Skin of body (tissue), 2 donors: ENCODE results near the gene FHOD1. TPM values are rescaled to one million over a fixed set of nuclear protein-coding genes. Genes with fewer than 3 reads are reported as not detected.

ENCODE experiments used
- small RNA-seq: library from RNA; depleted of rRNA; stranded (forward); fragments of <200 nt; gene quantifications from one replicate; pipeline ENCODE3, GENCODE V24; 2014; ENCODE audit warnings: low replicate concordance
- total RNA-seq: library from RNA; depleted of rRNA; stranded (reverse); fragments of >200 nt; gene quantifications from one replicate; pipeline ENCODE4 v1.2.3, GENCODE V29; 2014

The FHOD1 gene
- total RNA-seq, 1 donor from 2014 or later, result 8.0 TPM

Small RNAs within 50 kb of the gene (small RNA-seq; reads per million reads assigned to genes)
- 6.7 reads per million, percentile 91 among the genes with 10 or more reads in this experiment for gene MIR328

Other genes with a start within 250 kb of the FHOD1 start
- gene CBFB, start 218.3 kb downstream of the FHOD1 start, total RNA-seq, result 51.0 TPM
- 21.2 TPM for gene PHAF1, start 137.5 kb downstream of the FHOD1 start, total RNA-seq
- 14.8 TPM for gene B3GNT9, start 96.5 kb downstream of the FHOD1 start, total RNA-seq
- 5.8 TPM for gene TRADD, start 87.6 kb downstream of the FHOD1 start, total RNA-seq
- 4.5 TPM for gene FBXL8, start 87.5 kb downstream of the FHOD1 start, total RNA-seq
- gene HSF4, start 82.7 kb downstream of the FHOD1 start, total RNA-seq, result 14.3 TPM
- gene NOL3, start 76.9 kb downstream of the FHOD1 start, total RNA-seq, result 14.3 TPM
- 13.9 TPM for gene MATCAP1, start 63.5 kb downstream of the FHOD1 start, total RNA-seq
- gene EXOC3L1, start 57.3 kb downstream of the FHOD1 start, total RNA-seq, result 1.7 TPM
- gene E2F4, start 55.3 kb downstream of the FHOD1 start, total RNA-seq, result 23.5 TPM
- 4.0 TPM for gene ELMO3, start 48.4 kb downstream of the FHOD1 start, total RNA-seq
- gene TMEM208, start 20.4 kb downstream of the FHOD1 start, total RNA-seq, result 22.0 TPM
- gene SLC9A5, start 1.5 kb upstream of the FHOD1 start, total RNA-seq, result 0.79 TPM
- gene PLEKHG4, start 32.1 kb upstream of the FHOD1 start, total RNA-seq, result 16.1 TPM
- 0.20 TPM for gene KCTD19, start 79.3 kb upstream of the FHOD1 start, total RNA-seq
- 0.20 TPM for gene LRRC36, start 79.3 kb upstream of the FHOD1 start, total RNA-seq
- gene TPPP3, start 146.0 kb upstream of the FHOD1 start, total RNA-seq, result 22.6 TPM
- 7.0 TPM for gene ZDHHC1, start 169.0 kb upstream of the FHOD1 start, total RNA-seq
- 7.5 TPM for gene HSD11B2, start 183.6 kb upstream of the FHOD1 start, total RNA-seq
- gene ATP6V0D1, start 233.7 kb upstream of the FHOD1 start, total RNA-seq, result 49.6 TPM
- gene AGRP, start 236.1 kb upstream of the FHOD1 start, total RNA-seq, result not detected